DMS 273 (cell line): ENCODE measurements around the gene SFMBT1.

Experiments used
- DNase-seq: peaks from one replicate; lab custom pipeline; 2025; ENCODE audit not compliant: unreplicated experiment; lab: John Stamatoyannopoulos, UW

SFMBT1 gene

DNA sequence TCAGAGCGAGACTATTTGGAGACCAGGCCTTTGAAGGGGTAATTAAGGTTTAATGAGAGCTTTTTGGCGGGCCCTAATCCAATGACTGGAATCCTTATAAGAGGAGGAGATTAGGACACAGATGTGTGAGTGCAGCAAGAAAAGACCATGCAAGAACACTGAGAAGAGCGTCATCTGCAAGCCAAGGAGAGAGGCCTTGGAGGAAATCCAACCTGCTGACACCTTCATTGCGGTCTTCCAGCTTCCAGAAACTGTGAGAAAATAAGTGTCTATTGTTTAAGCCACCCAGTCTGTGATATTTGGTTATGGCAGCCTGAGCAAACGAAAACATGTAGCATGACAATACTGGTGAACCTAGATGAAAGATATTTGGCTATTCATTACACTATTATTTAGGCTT is 188.0 kb downstream of the SFMBT1 start:
- DNase-seq = no peak

DNA sequence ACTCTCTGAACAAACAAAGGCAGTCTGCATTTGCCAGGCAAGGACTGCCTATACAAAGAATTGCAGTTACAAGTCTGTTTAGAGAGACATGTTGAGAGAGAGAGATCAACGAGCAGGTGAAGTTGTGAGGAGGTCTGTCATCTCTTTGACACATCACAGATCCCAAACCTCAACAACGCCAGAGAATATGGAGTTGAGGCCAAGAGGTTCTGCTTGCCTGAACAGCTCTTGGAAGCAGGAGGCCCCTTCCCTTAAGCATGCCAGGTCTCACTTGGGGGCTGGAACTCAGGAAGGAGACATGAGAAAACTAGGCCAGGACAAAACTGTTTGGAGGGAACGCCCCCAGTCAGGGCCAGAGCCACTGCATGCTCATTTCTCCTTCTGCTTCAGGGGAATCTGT is 188.7 kb downstream of the SFMBT1 start:
- DNase-seq = no peak

DNA sequence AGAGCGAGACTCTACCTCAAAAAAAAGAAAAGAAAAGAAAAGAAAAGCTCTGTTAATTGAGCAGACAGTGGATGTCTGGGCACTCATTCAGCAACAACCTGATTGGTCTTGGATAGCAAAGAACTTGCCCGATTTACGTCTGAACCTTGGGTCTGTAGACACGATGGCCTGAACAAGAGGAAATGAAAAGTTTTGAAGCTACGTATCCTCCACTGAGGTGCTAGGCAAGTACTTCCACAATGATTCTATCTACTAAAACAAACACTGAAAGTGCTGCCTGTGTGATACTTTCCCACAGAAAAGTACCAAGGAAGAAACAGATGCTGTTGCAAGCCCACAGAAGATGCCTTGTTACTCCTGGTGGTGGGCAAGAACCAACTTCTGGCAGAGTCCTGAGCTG is 189.2 kb downstream of the SFMBT1 start:
- DNase-seq = no peak

DNA sequence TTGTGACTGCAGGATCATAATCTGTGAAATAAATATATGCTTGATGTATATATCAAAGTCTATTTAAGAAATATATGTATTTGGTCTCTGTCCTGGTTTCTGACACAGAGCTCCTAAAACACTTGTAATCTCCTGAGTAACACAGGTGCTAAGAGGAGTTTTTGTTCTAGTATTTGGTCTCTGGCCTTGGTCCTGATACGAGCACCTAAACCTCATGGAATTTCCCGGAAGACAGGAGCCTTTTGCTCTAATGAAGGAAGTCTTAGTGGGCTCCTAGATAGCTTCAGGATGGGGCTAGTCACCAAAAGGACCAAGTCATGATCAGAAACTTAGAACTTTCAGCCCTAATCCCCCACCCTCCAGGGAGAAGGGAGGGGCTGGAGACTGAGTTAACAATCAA is 191.9 kb downstream of the SFMBT1 start:
- no peak for DNase-seq
